Measurements from ENCODE around the gene LTC4S. TPM values are rescaled to one million over a fixed set of nuclear protein-coding genes. Genes with fewer than 3 reads are reported as not detected.

LTC4S gene
- total and polyA plus RNA-seq, 4 donors, result 4.0 to 25.3 (median 8.3) TPM

DNA sequence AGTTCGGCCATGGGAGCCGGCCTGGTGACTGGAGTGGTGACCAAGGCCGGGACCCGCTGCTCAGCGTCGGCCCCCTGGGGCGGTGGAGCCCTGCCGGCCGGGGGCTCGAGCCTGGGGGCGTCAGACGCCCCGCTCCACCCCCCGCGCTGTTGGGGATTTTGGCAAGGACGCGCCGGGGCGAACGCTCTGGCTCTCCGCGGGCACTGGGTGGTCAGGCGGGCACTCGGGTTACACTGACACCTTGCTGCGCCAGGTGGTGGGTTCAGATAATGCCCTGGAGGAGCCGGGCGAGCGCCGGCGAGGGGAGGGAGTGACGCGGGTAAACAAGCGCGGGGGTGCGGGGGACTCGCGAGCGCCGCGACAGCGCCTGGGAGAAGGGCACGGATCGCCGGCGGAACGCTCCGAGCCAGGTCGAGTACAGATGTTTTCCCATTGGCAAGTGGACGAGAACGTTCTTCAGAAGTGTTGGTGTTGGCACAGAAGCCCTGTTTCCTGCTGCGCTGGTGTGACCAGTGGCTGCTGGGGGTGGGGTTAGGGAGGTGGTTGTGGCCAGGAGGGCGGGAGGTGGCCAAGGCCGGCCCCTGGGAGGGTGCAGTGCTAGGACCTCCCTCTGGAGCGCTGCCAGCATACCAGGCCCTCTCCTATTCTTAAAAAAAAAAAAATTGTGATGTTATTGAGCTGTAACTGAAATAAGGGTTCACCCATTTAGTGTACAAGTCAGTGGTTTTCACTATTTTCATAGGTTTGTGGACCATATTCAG lies 27.7 kb downstream of the LTC4S start:
- TF ChIP-seq, protein P1, sequence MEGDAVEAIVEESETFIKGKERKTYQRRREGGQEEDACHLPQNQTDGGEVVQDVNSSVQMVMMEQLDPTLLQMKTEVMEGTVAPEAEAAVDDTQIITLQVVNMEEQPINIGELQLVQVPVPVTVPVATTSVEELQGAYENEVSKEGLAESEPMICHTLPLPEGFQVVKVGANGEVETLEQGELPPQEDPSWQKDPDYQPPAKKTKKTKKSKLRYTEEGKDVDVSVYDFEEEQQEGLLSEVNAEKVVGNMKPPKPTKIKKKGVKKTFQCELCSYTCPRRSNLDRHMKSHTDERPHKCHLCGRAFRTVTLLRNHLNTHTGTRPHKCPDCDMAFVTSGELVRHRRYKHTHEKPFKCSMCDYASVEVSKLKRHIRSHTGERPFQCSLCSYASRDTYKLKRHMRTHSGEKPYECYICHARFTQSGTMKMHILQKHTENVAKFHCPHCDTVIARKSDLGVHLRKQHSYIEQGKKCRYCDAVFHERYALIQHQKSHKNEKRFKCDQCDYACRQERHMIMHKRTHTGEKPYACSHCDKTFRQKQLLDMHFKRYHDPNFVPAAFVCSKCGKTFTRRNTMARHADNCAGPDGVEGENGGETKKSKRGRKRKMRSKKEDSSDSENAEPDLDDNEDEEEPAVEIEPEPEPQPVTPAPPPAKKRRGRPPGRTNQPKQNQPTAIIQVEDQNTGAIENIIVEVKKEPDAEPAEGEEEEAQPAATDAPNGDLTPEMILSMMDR (IDR thresholded peaks at IDR 0.05; ENCODE audit: control extremely low read depth, extremely low read depth), result no peak
- H3K9me3 ChIP-seq (ENCODE audit: control insufficient read depth in 4 of 4, insufficient read depth in 3 of 4, low read length in 3 of 4), result no peaks in the 10 kb centered on the region
- peaks cover 9 to 38% (median 21%) of the 10 kb centered on the region in 4 donors for H3K36me3 ChIP-seq (ENCODE audit: control insufficient read depth in 4 of 4, insufficient read depth in 4 of 4, low read length in 4 of 4)
- peaks cover 5 to 45% (median 12%) of the 10 kb centered on the region in 5 donors for H3K4me1 ChIP-seq (ENCODE audit: control insufficient read depth in 5 of 5, insufficient read depth in 5 of 5, low read length in 5 of 5)
- peak overlapping the region; percentile 52 to 70 for H3K9ac ChIP-seq (ENCODE audit: insufficient read depth in 1 of 2, low read length in 2 of 2)
- ATAC-seq (ENCODE audit: insufficient read depth, low FRiP score) (peak; percentile 68), DNase-seq (peak; percentile 96 to 97 (median 97))
- H3K27ac ChIP-seq (ENCODE audit: low read depth in 1 of 2, low read length in 1 of 2), result peak overlapping the region; percentile 95 to 96
- 0 to 1% methylated on average over 50 to 54 of the region's 54 CpGs for WGBS, 2 donors
- H3K27me3 ChIP-seq (ENCODE audit: control insufficient read depth in 3 of 3, insufficient read depth in 3 of 3, low read length in 2 of 3), result no peaks in the 10 kb centered on the region
- H3K4me3 ChIP-seq, result peak overlapping the region; percentile 95

DNA sequence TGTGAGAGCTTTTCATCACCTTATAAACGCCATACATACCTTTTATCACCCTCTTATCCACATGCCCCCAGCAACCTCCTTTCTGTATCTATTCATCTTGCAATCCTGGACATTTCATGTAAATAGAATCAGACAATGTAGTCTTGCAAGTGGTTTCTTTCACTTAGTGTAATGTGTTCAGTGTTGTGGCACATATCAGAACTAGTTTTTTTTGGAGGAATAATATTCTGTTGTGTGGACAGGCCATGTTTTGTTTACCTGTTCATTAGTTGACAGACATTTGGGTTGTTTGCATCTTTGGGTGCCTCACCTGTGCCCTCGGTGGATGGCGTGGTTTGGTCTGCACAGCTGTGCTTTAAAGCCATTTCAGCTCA lies 28.3 kb downstream of the LTC4S start:
- WGBS, 2 donors, result 51 to 68% methylated on average over 3 of the region's 3 CpGs
- no peaks in the 10 kb centered on the region for H3K9me3 ChIP-seq (ENCODE audit: control insufficient read depth in 4 of 4, insufficient read depth in 3 of 4, low read length in 3 of 4)
- H3K4me3 ChIP-seq, result peak overlapping the region; percentile 46
- H3K4me1 ChIP-seq (ENCODE audit: control insufficient read depth in 5 of 5, insufficient read depth in 5 of 5, low read length in 5 of 5), result peaks cover 5 to 42% (median 12%) of the 10 kb centered on the region in 5 donors
- TF ChIP-seq, protein P1 (IDR thresholded peaks at IDR 0.05; ENCODE audit: control extremely low read depth, extremely low read depth), result no peak
- no peak for ATAC-seq (ENCODE audit: insufficient read depth, low FRiP score)
- peaks cover 13 to 41% (median 23%) of the 10 kb centered on the region in 4 donors for H3K36me3 ChIP-seq (ENCODE audit: control insufficient read depth in 4 of 4, insufficient read depth in 4 of 4, low read length in 4 of 4)
- no peak overlapping the region for H3K9ac ChIP-seq (ENCODE audit: insufficient read depth in 1 of 2, low read length in 2 of 2)
- DNase-seq, result no peak
- no peaks in the 10 kb centered on the region for H3K27me3 ChIP-seq (ENCODE audit: control insufficient read depth in 3 of 3, insufficient read depth in 3 of 3, low read length in 2 of 3)
- peak overlapping the region in 1 of 2 donors; percentile 28 for H3K27ac ChIP-seq (ENCODE audit: low read depth in 1 of 2, low read length in 1 of 2)

DNA sequence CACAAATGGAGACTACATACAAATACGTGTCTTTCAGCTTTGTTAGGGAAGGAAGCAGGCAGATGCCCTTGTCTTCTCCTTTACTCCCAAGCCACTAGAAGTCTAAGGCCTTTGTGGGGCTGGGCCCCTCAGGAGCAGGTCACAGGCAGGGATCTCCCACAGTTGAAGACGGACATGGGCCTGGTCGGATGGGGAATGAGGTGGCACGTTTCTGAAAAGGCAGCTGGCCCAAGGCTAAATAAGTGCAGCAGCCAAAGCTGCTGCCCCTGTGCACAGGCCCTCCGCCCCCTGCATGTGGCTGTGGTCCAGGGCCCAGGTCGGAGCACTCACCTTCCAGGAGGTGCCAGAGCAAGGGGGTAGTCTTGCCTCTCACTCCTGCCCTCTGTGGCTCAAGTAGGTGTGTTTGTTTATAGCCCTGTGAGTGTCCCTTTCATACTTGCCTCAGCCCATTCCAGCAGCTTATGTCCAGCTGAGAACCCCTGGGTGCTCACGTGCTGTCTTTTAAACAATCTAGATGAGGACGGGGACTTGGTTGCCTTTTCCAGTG lies 28.7 kb downstream of the LTC4S start:
- Histone ChIP-seq H3K4me1 (ENCODE audit: control insufficient read depth in 5 of 5, insufficient read depth in 5 of 5, low read length in 5 of 5) (peaks cover 5 to 38% (median 12%) of the 10 kb centered on the region in 5 donors), H3K4me3 (peak overlapping the region; percentile 46), H3K27me3 (ENCODE audit: control insufficient read depth in 3 of 3, insufficient read depth in 3 of 3, low read length in 2 of 3) (no peaks in the 10 kb centered on the region), H3K36me3 (ENCODE audit: control insufficient read depth in 4 of 4, insufficient read depth in 4 of 4, low read length in 4 of 4) (peaks cover 14 to 41% (median 24%) of the 10 kb centered on the region in 4 donors), H3K9me3 (ENCODE audit: control insufficient read depth in 4 of 4, insufficient read depth in 3 of 4, low read length in 3 of 4) (no peaks in the 10 kb centered on the region), H3K27ac (ENCODE audit: low read depth in 1 of 2, low read length in 1 of 2) (peak overlapping the region; percentile 28 to 37), H3K9ac (ENCODE audit: insufficient read depth in 1 of 2, low read length in 2 of 2) (no peak overlapping the region)
- DNase-seq (no peak), ATAC-seq (ENCODE audit: insufficient read depth, low FRiP score) (no peak)
- TF ChIP-seq, protein P1 (IDR thresholded peaks at IDR 0.05; ENCODE audit: control extremely low read depth, extremely low read depth), result no peak
- WGBS, 2 donors, result 56 to 84% methylated on average over 8 of the region's 8 CpGs
